ENCODE results near the gene MTG1.

MTG1 gene

DNA sequence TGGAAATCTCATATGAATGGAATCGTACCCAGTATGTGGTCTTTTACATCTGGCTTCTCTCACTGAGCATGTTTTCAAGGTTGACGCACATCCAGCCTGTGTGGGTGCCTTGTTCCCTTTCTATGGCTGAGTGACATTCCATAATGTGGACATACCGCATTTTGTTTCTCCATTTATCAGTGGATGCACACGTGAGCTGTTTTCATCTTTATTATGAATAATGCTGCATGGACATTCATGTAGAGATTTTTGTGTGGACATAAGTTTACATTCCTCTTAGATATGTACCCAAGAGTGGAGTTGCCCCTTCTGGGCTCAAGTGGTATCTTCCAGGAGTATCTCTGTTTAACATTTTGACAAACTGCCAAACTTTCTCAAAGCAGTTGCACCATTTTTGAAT lies 58.5 kb downstream of the MTG1 start:
- no peak for DNase-seq (ENCODE audit: low read depth in 2 of 2)

DNA sequence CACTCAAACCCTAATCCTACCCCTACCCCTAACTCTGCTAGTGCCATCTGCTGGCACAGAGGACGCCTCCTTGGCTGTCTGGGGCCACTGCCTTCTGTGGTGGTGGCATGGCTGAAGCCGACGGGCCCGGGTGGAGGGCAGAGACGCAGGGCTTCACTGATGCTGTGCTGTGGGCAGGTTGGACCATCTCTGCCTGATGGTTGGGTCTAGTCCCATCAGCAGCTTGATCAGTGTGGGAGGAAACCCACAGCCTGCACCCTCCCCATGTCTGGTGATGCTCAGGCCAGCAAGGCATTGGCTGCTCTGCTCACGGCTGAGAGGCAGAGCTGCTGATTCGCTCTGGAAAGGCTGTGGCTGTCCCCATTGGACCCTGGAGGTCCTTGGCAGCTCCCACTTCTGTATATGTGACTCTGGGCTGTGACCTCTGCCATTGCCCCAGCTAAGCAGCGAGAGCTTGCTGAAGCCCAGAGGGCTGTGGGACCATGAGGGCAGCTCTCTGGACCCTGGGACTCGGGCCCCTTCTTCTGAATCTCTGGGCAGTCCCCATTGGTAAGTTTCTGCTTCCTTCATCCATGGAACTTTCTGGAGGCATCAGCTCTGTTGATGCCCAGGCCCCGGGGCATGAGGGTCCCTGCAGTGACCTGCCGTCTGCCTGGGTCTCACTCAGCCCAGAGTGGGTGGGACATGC lies 59.7 kb downstream of the MTG1 start, which contains the start of gene SCART1:
SCART1 (plus strand) TSS at position 430 of the 688 bp plus-strand sequence; CDS start at position 483, 53 bp downstream.
- no peak for DNase-seq (ENCODE audit: low read depth in 2 of 2)

DNA sequence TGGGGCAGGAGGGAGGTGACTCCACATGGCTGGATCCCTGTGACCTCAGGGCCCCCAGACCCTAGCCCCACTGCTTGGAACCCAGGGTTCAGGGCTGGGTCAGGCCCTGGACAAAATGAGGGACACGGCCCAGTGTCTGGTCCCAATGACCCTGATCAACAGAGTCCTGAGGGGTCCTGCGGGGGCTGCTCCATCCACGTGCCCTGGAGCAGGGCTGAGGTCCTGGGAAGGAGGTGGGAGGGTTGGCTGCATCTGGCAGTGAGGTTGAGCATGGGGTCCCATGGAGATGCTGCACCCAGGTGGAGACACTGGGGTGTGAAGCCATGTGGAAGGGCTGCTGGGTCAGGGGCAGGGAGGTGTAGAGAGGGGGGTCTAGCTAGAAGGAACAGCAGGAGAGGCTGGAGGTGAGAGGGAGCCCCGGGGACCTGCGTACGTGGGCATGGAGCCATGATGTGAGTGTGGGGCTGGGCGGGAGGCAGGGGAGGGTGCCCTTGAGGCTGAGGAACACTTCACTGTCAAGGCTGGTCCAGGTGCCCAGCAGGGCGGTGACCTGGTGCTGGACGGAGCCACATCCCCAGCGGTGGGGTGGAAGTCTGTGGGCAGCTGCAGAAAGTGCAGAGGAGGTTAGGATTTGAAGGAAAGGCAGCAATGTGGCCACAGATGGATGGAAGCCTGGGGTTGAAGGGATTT lies 60.4 kb downstream of the MTG1 start:
- DNase-seq (ENCODE audit: low read depth in 2 of 2) = no peak

DNA sequence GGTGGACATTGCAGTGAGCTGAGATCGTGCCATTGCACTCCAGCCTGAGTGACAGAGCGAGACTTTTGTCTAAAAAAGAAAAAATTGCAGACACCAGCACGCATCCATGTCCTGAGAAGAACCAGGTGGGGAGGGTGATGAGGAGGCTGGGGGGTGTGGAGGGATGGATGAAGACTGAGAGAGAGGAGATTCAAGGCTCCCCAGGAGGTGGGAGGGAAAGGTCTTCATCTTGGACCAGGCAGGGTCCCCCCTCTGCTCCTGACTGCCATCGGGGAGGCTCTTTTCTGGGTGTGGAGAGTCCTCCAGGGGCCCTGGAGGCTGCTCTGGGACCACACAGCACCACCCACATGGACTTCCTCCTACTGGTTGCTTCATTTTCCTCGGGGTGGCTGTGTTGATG lies 61.2 kb downstream of the MTG1 start:
- no peak for DNase-seq (ENCODE audit: low read depth in 2 of 2)

DNA sequence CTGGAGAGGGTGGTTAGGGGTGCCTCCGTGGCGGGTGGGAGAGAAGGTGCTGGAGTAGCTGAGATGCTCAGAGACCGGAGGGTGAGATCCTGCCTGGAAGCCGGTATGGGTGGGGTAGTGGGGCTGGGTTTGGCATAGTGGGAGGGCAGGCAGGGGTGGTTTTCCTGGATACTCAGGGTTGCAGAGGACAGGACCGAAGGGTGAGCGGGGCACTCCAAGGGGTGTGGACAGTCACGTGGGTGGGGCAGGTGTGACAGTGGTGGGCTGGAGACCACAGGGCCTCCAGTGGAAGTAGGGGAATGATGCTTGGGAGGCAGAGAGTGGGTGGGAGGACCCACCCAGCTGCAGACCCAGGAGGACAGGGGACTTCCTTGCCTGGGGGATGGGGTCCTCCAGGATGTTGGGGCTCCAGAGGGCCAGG lies 61.7 kb downstream of the MTG1 start:
- no peak for DNase-seq (ENCODE audit: low read depth in 2 of 2)

DNA sequence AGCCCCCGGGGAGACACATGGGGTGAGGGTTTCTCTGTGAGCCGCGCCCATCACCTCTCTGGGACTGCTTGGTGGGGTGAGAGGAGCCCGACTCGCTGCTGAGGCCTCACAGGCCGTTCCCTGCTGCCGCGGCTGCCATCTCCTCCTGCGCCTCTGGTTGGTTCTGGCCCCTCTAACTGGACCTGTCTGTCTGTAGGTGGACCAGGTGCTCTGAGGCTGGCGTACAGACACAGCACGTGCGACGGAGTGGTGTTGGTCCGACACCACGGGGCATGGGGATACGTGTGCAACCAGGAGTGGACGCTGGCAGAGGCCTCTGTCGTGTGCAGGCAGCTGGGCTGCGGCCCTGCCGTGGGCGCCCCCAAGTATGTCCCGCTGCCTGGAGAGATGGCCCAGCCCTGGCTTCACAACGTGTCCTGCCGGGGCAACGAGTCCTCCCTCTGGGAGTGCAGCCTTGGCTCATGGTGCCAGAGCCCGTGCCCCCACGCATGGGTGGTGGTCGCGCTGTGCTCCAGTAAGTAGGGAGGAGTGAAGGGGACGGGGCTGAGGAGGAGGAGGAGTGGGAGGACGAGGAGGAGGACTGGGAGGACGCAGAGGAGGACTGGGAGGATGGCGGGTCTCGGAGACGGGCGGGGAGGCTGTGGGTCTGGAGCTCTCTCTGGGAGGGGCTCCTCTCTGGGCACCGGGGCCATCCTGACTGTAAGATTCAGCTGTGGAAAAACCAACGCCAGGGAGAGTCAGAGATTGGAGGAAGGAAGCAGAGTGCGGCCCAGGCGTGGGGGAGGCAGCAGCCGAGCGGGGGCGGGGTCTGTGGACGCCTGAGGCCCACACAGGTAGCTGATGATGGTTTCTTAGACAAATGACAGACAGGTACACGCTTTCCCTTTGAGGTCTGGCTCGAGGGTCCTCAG lies 62.3 kb downstream of the MTG1 start:
- no peak for DNase-seq (ENCODE audit: low read depth in 2 of 2)

DNA sequence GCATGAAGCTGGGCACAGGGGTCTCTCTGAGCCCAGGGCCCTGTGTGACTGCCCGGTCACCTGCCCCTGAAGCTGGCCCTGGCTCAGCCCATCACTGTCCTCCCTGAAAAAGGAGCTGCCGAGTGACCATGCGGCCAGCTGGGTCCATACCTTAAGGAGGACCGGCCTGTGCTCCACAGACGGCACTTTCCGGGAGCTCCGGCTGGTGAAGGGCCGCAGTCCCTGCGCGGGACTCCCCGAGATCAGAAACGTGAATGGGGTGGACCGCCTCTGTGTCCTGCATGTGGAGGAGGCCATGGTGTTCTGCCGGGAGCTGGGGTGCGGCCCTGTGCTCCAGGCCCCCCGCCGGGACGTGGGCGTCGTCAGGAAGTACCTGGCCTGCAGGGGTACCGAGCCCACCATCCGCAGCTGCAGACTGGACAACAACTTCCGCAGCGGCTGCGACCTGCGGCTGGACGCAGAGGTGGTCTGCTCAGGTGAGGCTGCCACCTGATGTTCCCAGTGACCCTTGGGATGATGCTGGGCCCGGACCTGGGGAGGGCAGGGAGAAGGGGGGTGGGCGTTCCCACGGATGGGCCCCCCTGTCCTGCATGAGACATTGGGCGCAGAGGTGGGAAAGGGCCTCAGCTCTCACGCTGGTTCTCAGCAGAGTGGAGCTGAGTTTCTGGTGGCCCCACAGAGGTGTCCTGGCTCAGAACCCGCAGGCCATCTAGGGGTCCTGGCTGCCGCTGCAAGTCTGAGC lies 63.3 kb downstream of the MTG1 start:
- no peak for DNase-seq (ENCODE audit: low read depth in 2 of 2)

DNA sequence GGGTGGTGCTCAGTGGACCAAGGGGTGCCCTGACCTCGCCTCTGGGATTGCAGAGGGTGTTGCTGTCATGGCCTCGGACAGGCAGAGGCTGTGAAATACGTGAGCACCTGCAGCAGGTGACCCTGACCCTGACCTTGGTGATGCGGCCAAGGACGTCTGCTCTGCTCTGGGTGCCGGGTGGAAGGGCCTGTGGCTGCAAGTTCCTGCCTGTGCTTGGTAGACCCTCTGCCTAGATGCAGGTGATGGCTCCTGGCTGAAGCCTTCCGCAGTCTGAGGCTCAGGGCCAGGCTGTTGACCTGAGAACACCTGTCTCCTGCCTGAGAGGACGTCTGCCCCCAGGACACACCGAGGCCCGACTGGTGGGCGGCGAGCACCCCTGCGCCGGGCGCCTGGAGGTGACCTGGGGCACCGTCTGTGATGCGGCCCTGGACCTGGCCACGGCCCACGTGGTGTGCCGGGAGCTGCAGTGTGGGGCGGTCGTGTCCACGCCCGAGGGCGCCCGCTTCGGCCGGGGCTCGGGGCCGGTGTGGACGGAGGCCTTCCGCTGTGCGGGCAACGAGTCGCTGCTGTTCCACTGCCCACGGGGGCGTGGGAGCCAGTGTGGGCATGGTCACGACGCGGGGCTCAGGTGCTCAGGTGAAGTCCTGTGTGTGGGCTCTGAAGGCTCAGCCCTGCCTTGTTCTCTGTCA lies 64.2 kb downstream of the MTG1 start:
- no peak for DNase-seq (ENCODE audit: low read depth in 2 of 2)

DNA sequence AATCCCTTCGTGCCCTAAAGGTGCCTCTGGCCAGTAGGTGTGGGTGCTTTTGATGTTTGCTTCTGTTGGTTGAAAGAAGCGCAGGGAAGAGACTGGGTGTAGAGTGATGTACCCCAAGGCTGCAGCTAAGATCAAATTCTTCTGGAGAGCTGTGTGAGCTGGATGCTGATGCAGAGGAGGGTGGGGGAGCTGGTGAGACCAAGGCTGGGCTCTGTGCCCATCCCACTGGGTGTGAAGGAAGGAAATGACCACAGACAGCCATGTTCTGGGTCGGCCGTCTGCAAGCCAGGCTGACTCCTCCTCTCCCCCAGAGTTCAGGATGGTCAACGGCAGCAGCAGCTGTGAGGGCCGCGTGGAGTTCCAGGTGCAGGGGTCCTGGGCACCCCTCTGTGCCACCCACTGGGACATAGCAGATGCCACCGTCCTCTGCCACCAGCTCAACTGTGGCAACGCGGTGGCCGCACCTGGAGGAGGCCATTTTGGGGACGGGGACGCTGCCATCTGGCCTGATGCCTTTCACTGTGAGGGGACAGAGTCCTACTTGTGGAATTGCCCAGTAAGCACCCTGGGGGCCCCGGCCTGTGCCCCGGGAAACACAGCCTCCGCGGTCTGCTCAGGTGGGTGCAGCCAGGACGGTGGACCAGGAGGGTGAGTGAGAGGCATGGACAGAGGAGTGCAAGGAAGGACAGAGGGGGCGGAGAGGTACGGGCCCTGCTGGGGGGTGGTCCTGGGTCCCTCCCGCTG lies 64.9 kb downstream of the MTG1 start:
- no peak for DNase-seq (ENCODE audit: low read depth in 2 of 2)

DNA sequence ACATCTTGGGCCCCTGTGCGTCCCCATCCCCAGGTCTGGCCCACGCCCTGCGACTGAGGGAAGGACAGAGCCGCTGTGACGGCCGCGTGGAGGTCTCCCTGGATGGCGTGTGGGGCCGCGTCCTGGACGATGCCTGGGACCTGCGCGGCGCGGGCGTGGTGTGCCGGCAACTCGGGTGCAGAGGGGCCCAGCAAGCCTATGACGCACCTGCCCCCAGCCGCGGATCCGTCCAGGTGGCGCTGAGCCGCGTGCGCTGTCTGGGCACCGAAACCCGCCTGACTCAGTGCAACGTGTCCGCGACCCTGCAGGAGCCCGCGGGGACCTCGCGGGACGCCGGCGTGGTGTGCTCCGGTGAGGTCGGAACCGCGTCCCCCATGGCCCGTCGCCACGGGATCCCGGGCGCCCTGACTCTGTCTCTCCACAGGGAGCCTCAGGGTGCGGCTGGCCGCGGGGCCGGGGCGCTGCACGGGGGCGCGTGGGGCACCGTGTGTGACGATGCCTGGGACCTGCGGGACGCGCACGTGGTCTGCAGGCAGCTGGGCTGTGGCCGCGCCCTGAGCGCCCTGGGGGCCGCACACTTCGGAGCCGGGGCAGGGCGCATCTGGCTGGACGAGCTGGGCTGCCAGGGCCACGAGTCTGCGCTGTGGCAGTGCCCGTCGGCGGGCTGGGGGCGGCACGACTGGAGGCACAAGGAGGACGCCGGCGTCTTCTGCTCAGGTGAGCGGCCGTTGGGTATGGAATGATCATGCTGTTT lies 65.7 kb downstream of the MTG1 start:
- DNase-seq (ENCODE audit: low read depth in 2 of 2) = no peak

DNA sequence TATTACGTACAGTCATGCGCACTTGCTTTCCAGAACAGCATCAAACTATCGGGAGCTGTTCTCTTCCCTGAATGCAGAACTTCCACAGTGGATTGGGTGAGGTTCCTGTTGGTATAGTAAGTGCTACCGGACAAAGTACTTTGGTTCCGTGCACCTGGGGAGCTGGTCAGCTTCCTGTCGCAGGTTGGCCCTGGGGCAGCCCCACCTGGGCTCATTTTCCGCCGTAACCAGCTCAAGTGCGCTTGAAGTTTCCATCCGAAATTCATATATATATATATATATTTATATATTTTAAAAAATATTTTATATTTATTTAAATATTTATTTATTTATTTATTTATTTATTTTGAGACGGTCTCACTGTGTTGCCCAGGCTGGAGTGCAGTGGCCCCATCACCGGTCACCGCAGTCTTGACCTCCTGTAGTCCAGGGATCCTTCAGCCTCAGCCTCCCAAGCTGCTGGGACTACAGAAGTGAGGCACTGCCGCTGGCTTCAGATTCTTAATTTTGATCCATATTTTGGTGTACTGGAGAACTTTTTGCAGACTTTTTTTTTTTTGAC lies 66.3 kb downstream of the MTG1 start:
- no peak for DNase-seq (ENCODE audit: low read depth in 2 of 2)

DNA sequence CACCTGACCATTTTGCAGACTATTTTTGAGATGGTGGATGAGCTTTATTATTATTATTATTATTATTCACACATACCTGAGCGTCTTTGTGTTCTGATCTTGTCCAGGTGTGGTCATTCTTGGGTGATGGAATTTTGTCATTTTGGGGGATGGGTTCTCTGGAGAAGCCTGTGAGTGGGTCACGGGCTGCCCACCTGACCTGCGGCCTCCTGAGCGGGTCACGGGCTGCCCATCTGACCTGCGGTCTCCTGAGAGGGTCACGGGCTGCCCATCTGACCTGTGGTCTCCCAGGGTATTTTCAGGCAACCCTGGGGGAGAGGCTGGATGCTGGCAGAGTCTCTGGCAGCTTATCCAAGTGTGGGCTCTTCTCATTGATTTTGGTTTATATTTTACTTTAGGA lies 67.1 kb downstream of the MTG1 start:
- no peak for DNase-seq (ENCODE audit: low read depth in 2 of 2)

DNA sequence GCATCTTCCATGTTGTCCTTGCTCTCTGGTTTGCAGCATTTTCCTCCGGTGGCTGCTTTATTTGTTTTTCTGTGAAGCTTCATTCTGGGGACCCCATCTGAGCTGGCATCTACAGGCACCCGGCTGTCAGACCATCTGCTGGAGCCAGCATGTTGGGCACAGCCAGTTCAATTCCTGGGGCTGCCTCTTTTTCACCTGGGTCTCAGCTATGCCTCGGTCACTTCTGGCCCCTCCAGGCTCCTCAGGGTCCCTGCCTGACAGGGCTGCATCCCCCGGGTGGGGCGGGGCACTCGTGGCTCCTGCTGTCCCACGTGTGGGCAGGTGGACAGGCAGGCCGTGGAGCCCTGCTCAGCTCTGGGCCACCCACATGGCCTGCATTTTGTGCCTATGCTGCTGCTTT lies 67.9 kb downstream of the MTG1 start:
- DNase-seq (ENCODE audit: low read depth in 2 of 2) = no peak

DNA sequence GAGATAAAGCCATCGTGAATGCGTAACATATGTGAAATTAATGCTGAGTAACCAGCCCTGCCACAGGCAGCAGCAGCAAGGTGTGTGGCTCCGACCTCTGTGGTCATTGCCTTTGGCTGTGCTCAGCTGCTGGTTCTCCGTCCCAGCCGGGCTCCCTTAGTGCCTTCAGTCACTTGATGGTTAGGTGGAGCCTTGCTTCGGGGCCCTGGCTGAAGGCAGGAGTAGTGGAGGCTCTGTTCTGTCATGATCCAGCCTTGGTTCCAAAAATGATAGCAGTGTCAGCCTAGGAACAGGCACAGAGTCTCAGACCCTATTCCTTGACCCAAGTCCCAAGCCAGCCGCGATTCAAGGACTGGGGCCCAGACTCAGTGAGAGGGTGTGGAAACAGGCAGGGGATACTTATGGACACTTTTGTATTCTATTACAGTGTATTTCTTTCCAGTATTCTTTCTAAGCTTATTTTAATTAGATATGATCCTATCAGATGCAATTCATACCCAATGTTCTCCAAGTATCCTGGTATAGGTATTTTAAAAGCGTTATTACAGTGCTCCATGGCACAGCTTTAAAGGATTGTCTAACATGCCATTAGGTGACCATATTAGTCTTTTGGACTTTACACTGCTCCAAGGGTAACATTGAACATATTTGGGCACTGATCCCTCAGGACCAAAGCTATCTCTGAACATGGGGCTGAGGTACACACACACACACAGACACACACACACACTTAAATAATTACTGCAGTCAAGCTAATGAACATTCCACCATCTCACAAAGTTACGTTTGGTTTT lies 68.8 kb downstream of the MTG1 start:
- no peak for DNase-seq (ENCODE audit: low read depth in 2 of 2)

DNA sequence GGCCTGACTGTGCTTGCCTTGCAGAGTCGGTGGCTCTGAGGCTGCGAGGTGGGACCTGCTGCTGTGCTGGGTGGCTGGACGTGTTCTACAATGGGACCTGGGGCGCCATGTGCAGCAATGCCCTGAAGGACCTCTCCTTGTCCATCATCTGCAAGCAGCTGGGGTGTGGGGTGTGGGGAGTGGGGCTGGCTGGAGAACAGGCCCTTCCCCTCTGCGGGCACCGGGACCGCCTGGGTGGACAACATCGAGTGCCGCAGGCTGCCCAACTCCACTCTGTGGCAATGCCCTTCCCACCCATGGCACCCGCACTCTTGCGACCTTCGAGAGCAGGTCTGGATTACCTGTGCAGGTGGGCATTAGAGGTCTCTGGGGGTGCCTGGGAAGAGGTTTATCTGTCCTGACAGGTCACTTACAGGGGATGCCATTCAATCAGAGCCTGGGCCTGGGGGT lies 70.7 kb downstream of the MTG1 start:
- no peak for DNase-seq (ENCODE audit: low read depth in 2 of 2)

DNA sequence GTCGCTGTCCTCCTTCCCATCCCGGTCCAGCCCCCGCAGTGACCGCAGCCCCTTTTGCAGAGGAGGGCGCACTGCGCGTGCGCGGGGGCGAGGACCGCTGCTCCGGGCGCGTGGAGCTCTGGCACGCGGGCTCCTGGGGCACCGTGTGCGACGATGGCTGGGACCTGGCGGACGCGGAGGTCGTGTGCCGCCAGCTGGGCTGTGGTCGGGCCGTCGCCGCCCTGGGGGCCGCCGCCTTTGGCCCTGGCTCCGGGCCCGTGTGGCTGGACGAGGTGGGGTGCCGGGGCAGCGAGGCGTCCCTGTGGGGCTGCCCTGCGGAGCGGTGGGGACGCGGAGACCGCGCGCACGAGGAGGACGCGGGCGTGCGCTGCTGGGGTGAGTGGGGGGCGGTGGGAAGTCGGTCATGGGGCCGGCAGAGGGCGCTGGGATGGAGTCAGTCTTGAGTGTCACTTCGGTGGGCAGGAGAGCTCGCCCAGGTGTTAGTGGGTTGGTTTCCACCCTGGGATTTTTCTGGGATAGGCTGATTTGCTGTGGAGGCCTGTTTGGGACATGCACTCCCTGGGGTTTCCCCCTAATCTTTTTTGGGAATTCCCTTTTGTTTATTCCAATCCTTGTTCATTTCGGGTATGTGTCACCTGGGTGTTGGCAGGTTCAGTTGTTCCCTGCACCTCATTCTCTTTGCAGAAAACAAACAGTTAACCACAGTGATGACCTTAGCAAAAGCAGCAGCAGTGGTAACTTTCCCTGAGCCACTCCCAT lies 71.4 kb downstream of the MTG1 start:
- no peak for DNase-seq (ENCODE audit: low read depth in 2 of 2)

DNA sequence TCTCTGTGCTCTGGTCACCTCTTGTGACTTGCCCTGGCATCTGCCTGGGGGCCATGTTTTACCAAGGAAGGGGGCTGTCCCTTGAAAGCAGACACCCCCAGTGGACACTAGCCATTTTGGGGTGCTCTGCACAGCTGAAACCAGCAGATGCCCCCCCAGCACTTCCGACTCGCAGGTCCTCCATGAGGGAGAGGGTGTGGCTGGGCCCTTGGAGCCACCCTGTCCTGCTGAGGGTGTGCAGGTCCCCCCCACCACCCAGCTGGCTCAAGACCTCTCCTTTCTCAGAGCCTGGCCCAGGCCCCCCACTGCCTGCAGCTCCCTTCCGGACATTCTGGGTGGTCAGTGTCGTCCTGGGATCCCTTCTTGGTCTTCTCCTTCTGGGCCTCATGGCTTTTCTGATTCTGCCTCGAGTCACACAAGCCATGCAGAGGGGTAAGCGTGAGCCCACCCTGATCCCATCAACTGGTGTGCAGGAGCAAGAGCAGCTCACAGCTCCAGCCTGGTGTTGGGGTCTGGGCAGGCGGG lies 72.1 kb downstream of the MTG1 start:
- DNase-seq (ENCODE audit: low read depth in 2 of 2) = no peak

All from stimulated activated CD4-positive, alpha-beta T cell treated with anti-CD3 and anti-CD28 coated beads, Interleukin-12 subunit alpha, Interleukin-12 subunit beta, amount 100 ng/mL, for 24 hours (primary cell).